GM12878 (cell line): ENCODE data around the gene DPP4.

Experiments used
- EGR1 ChIP-seq, 2 experiments: IDR thresholded peaks; 1 replicate in 1 of 2; 2 replicates in 1 of 2; pipeline ENCODE4 v1.6.1; 2011 to 2012; ENCODE audit warnings: low read depth in 2 of 2, low read length in 2 of 2, borderline replicate concordance in 1 of 2, mild to moderate bottlenecking in 1 of 2, moderate library complexity in 1 of 2
- EZH2 ChIP-seq: IDR thresholded peaks from 2 replicates; pipeline ENCODE4 v1.6.1; 2012; ENCODE audit warnings: low read depth, mild to moderate bottlenecking, control low read depth, inconsistent platforms, low read length, borderline replicate concordance; ENCODE audit not compliant: control insufficient read depth
- FOS ChIP-seq: IDR thresholded peaks from 3 replicates; pipeline ENCODE4 v1.6.1; 2011; ENCODE audit warnings: borderline replicate concordance; ENCODE audit not compliant: insufficient read length; ENCODE audit errors: extremely low read depth
- GATAD2B ChIP-seq: fragments of 450-650 bp; conservative IDR thresholded peaks from 2 replicates; pipeline ENCODE4 v1.6.1; 2017; ENCODE audit warnings: low read depth, mild to moderate bottlenecking, moderate library complexity
- MAX ChIP-seq: IDR thresholded peaks from 2 replicates; pipeline ENCODE4 v1.6.1; 2012; ENCODE audit warnings: low read depth, low read length, improper control_type of control experiment
- MXI1 ChIP-seq: fragments of 150-350 bp; IDR thresholded peaks from 2 replicates; pipeline ENCODE4 v1.6.1; 2011; ENCODE audit warnings: low read depth, mild to moderate bottlenecking, inconsistent platforms, low read length, improper control_type of control experiment
- USF2 ChIP-seq: IDR thresholded peaks from 2 replicates; pipeline ENCODE4 v1.6.1; 2011; ENCODE audit warnings: low read depth, low read length, improper control_type of control experiment, borderline replicate concordance

GRCh38 chr2:161990741-161991140 is 83.3 kb downstream of the DPP4 start:
- no peak for TF ChIP-seq EZH2
- no peak for TF ChIP-seq MXI1
- no peak for TF ChIP-seq USF2
- TF ChIP-seq FOS = no peak
- no peak for TF ChIP-seq EGR1 (IDR thresholded peaks at IDR 0.05; ENCODE audit: borderline replicate concordance in 1 of 2, low read depth in 2 of 2, low read length in 2 of 2)
- TF ChIP-seq MAX = no peak
- TF ChIP-seq GATAD2B = no peak
